Type B pancreatic cell (in vitro differentiated cells): Measurements from ENCODE around the gene P4HA1. TPM values are rescaled to one million over a fixed set of nuclear protein-coding genes. Genes with fewer than 3 reads are reported as not detected.

Experiments used
- DNase-seq: peaks from one replicate; pipeline ENCODE4 v3.0.0; 2021; ENCODE audit warnings: mixed read lengths; ENCODE audit not compliant: unreplicated experiment; ENCODE audit errors: extremely low spot score
- H3K27ac Mint-ChIP-seq: 2 replicates; pipeline ENCODE4 v1.8.0; 2021; ENCODE audit warnings: mild to moderate bottlenecking, mixed read lengths
- H3K27me3 Mint-ChIP-seq: 2 replicates; pipeline ENCODE4 v1.8.0; 2021; ENCODE audit warnings: mixed read lengths
- H3K36me3 Mint-ChIP-seq: 2 replicates; pipeline ENCODE4 v1.8.0; 2021; ENCODE audit warnings: mixed read lengths
- H3K4me1 Mint-ChIP-seq: one replicate; pipeline ENCODE4 v1.8.0; 2021; ENCODE audit warnings: mixed read lengths; ENCODE audit not compliant: unreplicated experiment
- H3K4me3 Mint-ChIP-seq: 2 replicates; pipeline ENCODE4 v1.8.0; 2021; ENCODE audit warnings: mild to moderate bottlenecking, mixed read lengths
- H3K9me3 Mint-ChIP-seq: 2 replicates; pipeline ENCODE4 v1.8.0; 2021; ENCODE audit warnings: mixed read lengths
- total RNA-seq: library from RNA; stranded (reverse); gene quantifications from 2 replicates; pipeline ENCODE4 v1.2.1, GENCODE V29; 2021; ENCODE audit warnings: low replicate concordance
- TF ChIP-seq, protein P1 (sequence below): fragments of 200-600 bp; sonication (generic); conservative IDR thresholded peaks from 2 replicates; pipeline ENCODE4 v1.5.0; 2021; ENCODE audit warnings: antibody characterized with exemption, mild to moderate bottlenecking

P4HA1 gene
- total RNA-seq, 1 donor from 2014 or later, result 38.9 TPM

DNA sequence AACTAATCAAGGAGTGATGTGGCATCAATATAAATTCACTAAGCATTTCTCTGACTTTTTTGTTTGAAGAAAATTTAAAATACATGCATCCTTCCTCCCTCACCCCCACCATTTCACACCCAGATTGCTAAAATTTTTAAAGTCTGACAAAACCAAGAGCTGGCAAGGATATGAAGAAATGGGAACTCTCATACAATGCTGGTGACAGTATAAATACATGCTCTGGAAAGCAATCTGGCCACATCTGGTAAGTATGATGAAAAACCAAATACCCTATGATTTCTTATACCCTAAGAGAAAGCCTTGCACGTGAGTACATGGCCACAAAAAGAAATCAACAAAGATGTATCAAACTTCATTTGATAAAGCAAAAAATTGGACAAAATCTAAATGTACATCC lies 31.2 kb downstream of the P4HA1 start:
- no peak overlapping the region for H3K4me3 Mint-ChIP-seq
- no peaks in the 10 kb centered on the region for H3K27me3 Mint-ChIP-seq
- no peaks in the 10 kb centered on the region for H3K4me1 Mint-ChIP-seq
- TF ChIP-seq, protein P1, sequence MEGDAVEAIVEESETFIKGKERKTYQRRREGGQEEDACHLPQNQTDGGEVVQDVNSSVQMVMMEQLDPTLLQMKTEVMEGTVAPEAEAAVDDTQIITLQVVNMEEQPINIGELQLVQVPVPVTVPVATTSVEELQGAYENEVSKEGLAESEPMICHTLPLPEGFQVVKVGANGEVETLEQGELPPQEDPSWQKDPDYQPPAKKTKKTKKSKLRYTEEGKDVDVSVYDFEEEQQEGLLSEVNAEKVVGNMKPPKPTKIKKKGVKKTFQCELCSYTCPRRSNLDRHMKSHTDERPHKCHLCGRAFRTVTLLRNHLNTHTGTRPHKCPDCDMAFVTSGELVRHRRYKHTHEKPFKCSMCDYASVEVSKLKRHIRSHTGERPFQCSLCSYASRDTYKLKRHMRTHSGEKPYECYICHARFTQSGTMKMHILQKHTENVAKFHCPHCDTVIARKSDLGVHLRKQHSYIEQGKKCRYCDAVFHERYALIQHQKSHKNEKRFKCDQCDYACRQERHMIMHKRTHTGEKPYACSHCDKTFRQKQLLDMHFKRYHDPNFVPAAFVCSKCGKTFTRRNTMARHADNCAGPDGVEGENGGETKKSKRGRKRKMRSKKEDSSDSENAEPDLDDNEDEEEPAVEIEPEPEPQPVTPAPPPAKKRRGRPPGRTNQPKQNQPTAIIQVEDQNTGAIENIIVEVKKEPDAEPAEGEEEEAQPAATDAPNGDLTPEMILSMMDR, result no peak
- DNase-seq, result no peak
- no peaks in the 10 kb centered on the region for H3K9me3 Mint-ChIP-seq
- H3K36me3 Mint-ChIP-seq, result peaks cover 24% of the 10 kb centered on the region
- H3K27ac Mint-ChIP-seq, result no peak overlapping the region

DNA sequence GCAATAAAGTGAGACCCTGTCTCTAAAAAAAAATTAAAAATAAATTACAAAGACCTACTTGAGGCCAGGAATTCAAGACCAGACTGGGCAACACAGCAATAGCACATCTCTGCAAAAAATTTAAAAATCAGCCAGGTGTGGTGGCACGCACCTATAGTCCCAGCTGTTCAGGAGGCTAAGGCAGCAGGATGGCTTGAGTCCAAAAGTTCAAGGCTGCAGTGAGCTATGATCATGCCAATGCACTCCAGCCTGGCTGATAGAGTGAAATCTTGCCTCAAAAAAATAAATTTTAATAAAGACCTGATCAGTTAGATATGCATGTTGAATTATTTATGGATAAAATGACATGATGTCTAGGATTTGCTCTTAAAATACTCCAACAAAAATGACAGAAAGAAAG lies 34.9 kb downstream of the P4HA1 start:
- Mint-ChIP-seq H3K4me1 (no peaks in the 10 kb centered on the region), H3K4me3 (no peak overlapping the region), H3K9me3 (no peaks in the 10 kb centered on the region), H3K27ac (no peak overlapping the region), H3K36me3 (peaks cover 19% of the 10 kb centered on the region), H3K27me3 (no peaks in the 10 kb centered on the region)
- TF ChIP-seq, protein P1, result no peak
- DNase-seq, result no peak

DNA sequence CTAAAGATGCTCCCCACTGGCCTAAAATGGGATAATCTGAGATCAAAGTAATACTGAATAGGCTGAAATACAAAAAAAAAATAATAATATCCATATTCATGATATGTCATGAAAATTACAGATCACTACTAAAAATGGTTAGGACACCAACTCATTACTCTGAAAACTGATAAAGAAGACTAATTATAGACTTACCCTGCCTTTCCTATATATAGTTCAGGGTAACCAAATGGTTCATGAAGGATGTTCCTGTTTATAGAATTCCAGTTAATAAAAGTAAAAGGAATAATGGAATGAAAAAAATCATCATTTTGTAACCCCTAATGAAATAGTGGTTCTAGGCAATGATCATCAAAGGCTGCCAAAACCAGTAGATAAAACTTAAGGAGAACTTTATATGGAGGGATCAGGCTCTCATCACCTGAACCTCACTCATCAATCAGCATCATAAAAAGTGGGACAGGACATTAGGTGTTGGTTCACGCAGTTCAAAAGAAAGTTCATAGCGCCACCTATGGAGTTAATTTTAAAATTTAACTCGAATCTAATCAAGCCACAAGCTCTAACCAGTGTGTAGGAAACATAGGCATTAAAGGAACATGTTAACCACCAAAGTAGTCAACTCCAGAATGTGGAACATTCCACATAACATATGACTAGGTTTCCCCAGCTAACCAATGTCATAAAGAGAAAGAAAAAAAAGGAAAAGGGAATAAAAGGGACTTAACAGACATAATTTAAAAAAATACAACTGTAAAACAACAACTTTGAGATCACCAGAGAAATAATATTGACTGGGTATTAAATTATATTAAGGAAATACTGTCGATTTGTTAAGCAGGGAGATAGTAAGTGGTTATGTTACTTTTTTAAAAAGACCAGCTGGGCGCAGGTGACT lies 35.7 kb downstream of the P4HA1 start:
- Mint-ChIP-seq H3K27me3 (no peaks in the 10 kb centered on the region), H3K4me1 (no peaks in the 10 kb centered on the region), H3K9me3 (no peaks in the 10 kb centered on the region), H3K27ac (no peak overlapping the region), H3K36me3 (peaks cover 19% of the 10 kb centered on the region), H3K4me3 (no peak overlapping the region)
- DNase-seq, result no peak
- TF ChIP-seq, protein P1, result peak; percentile 62

DNA sequence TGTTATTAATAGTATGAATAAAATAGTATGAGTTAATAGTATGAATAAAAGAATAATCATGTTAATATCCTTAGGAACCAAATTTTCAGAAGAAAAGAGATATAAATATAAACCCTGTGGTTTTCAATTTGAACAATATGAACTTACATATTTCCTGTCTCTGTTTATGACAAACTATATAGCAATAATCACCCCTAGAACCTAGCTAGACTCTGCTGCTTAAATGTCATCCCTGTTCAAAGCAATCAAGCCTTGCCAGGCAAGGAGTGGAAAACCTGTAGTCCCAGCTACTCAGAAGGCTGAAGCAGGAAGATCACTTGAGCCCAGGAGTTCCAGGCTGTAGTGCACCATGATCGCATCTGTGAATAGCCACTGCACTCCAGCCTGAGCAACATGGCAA lies 36.5 kb downstream of the P4HA1 start:
- no peaks in the 10 kb centered on the region for H3K27me3 Mint-ChIP-seq
- H3K9me3 Mint-ChIP-seq, result no peaks in the 10 kb centered on the region
- no peaks in the 10 kb centered on the region for H3K4me1 Mint-ChIP-seq
- H3K36me3 Mint-ChIP-seq, result peaks cover 19% of the 10 kb centered on the region
- no peak overlapping the region for H3K4me3 Mint-ChIP-seq
- TF ChIP-seq, protein P1, result no peak
- DNase-seq, result no peak
- no peak overlapping the region for H3K27ac Mint-ChIP-seq

DNA sequence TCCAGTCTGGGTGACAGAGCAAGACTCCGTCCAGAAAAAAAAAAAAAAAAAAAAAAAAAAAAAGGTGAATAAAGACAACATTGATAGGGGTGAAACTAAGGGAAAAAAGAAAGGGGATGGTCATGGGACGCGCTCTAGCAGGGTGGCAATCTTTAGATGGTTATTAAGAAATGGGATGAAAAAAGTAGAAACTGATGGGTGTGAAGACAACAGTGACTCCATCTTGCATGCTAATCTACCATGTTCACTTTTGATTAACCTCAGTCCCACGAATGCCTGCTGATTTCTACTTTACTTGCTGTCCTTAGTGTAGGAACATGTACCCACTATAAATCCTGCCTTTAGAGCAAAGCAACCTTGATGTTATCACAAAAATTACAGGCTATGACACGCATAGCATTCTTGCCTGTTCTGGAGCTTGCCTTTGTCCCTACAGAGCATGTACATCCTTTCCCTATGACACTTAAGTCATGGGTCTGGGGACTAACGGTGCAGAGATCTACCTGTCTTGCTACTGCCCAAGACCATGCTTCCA lies 38.5 kb downstream of the P4HA1 start:
- Mint-ChIP-seq H3K4me3 (no peak overlapping the region), H3K4me1 (no peaks in the 10 kb centered on the region), H3K27ac (no peak overlapping the region), H3K27me3 (no peaks in the 10 kb centered on the region), H3K9me3 (no peaks in the 10 kb centered on the region), H3K36me3 (peaks cover 14% of the 10 kb centered on the region)
- DNase-seq, result no peak
- TF ChIP-seq, protein P1, result no peak
